ENCODE results near the gene STYK1. TPM values are rescaled to one million over a fixed set of nuclear protein-coding genes. Genes with fewer than 3 reads are reported as not detected.
A peak's percentile ranks its signal among the peaks of the same experiment; 100 is the strongest.

Gene STYK1, protein sequence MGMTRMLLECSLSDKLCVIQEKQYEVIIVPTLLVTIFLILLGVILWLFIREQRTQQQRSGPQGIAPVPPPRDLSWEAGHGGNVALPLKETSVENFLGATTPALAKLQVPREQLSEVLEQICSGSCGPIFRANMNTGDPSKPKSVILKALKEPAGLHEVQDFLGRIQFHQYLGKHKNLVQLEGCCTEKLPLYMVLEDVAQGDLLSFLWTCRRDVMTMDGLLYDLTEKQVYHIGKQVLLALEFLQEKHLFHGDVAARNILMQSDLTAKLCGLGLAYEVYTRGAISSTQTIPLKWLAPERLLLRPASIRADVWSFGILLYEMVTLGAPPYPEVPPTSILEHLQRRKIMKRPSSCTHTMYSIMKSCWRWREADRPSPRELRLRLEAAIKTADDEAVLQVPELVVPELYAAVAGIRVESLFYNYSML
- total RNA-seq, result 10 to 100 TPM in 3 of 5 donors, 1 to 10 TPM in 2; 2.3 to 23.7 (median 12.0) TPM
- polyA plus RNA-seq, result 1 to 10 TPM; 2.5 to 4.4 (median 4.3) TPM
- long read RNA-seq, donor 1, result 0 reads
- long read RNA-seq, donor 2, partial matches to known transcripts, result 0 of 1 reads
- long read RNA-seq, donor 2, other reads (novel, unspliced or antisense), result 0 of 1 reads
- long read RNA-seq, donor 3, result 0 reads
- long read RNA-seq, donor 4, result 0 reads
- long read RNA-seq, donor 5, result 0 reads
- long read RNA-seq, donor 6, result 0 reads
- long read RNA-seq, donor 7, result 0 reads
- long read RNA-seq, donor 8, partial matches to known transcripts, result 0 of 1 reads
- long read RNA-seq, donor 8, other reads (novel, unspliced or antisense), result 0 of 1 reads
- long read RNA-seq, donor 9, result 0 reads
- long read RNA-seq, donor 10, result 0 reads

DNA sequence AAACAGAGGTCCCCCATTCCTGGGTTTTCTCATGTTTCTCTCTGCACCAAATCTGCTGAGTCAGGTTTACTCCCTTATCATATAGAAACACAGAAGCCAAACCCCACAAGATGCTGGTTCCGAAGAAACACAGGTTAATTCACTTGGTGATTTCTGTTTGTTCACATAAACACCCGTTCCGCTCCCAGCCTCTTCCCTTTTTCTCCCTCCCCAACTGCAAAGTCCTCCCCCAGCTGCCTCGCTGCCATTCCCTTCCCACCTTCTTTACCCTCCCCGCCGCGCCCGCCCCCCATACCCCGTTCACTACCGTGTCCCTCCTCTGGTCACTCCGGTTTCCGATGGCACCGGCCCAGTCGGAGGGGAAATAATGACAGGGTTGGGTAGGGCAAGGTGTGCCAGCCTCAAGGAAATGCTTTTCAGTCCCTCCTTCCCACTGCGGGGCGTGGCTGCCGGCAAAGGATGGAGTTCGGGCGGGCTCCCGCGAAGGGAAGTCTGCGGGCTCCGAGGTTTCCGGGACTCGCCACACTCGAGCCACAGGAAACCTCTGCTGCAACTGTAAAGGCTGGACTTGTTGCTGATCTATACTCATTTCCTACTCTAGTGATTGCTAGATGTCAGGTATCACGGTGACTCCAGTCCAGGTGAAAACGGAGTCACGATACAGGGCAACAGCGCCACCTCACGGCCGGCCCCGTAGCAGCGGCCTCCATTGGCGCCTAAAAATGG is at the start of gene STYK1:
STYK1 (minus strand) TSS at position 394 of the 726 bp plus-strand sequence. CDS start 39,434 bp downstream, outside the sequence.
- TF ChIP-seq POLR2A (IDR thresholded peaks at IDR 0.05) (no peak), EP300 (IDR thresholded peaks at IDR 0.05) (no peak), POLR2AphosphoS5 (IDR thresholded peaks at IDR 0.05) (peak in 2 of 3 donors; percentile 76 to 77)
- TF ChIP-seq, protein P1, sequence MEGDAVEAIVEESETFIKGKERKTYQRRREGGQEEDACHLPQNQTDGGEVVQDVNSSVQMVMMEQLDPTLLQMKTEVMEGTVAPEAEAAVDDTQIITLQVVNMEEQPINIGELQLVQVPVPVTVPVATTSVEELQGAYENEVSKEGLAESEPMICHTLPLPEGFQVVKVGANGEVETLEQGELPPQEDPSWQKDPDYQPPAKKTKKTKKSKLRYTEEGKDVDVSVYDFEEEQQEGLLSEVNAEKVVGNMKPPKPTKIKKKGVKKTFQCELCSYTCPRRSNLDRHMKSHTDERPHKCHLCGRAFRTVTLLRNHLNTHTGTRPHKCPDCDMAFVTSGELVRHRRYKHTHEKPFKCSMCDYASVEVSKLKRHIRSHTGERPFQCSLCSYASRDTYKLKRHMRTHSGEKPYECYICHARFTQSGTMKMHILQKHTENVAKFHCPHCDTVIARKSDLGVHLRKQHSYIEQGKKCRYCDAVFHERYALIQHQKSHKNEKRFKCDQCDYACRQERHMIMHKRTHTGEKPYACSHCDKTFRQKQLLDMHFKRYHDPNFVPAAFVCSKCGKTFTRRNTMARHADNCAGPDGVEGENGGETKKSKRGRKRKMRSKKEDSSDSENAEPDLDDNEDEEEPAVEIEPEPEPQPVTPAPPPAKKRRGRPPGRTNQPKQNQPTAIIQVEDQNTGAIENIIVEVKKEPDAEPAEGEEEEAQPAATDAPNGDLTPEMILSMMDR (IDR thresholded peaks at IDR 0.05), result peak in 5 of 7 experiments; percentile 73 to 93 (median 89)
- peak; percentile 85 to 90 for DNase-seq
- Histone ChIP-seq H3K27ac (peak within 1 kb of the TSS; percentile 79 to 97 (median 89)), H3K36me3 (no peaks in the 10 kb centered on the region), H3K27me3 (peaks cover 0 to 16% (median 3%) of the 10 kb centered on the region in 3 donors), H3K4me1 (peaks cover 0 to 27% (median 16%) of the 10 kb centered on the region in 4 donors), H3K9me3 (no peaks in the 10 kb centered on the region), H3K4me3 (peak within 1 kb of the TSS; percentile 39 to 64 (median 53))
- intact Hi-C loops (cut with DNase I; ENCODE audit: low total_unique reads), result loop anchor here (10.0 kb wide), 1 partner anchor 319 kb away; no protein-coding TSS in a partner anchor
- WGBS, 5 donors, result 1 to 2% (median 1%) methylated on average over 29 to 35 of the region's 35 CpGs

DNA sequence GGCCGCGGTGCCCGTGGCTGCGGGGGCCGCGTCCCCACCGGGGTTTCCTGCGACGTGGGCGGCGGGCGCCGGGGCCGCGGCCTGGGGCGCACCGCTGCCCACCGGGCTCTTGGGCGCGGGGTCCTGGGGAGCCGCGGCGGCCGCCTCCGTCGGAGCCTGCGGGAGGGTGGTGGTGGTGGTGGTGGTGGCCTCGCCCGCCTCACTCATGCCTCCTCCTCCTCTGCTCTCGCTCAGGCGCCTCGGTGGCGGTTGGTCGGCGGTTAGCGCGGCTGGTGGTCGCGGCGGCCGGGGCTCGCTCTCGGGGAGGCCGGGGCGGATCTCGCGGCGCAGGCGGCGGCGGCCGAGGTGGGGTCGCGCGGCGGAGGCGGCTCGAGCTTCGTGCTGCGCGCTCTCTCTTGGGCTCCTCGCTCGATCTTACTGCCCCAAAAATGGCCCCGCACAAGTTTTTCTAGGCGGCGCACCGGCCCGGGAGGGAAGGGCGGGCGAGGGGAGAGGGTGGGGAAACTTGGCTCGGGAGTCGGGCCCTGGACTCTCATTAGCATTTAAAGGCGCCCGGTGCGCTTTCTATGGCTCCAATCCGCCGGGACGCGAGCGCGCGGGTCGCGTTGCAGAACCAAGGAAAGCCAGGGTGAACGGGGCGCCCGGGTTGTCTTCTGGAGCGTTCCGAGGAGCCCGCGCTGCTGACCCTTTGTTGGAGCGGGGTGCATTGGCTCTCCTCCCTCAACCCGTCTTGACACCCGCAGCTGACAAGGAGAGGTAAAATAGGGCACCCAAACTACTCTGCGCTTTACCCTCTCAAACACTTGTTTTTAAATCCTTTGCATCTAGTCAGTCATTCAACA is 49.3 kb upstream of the STYK1 start, which contains the start of gene YBX3:
YBX3 (minus strand) TSS at position 419 of the 842 bp plus-strand sequence; CDS start at position 207, 212 bp downstream.
- H3K4me3 ChIP-seq, result peak within 1 kb of the TSS; percentile 82 to 95 (median 90)
- intact Hi-C loops (cut with DNase I; ENCODE audit: low total_unique reads), result no loop called here
- DNase-seq, result peak; percentile 87 to 94
- H3K36me3 ChIP-seq, result no peaks in the 10 kb centered on the region
- H3K9me3 ChIP-seq, result no peaks in the 10 kb centered on the region
- TF ChIP-seq POLR2AphosphoS5 (IDR thresholded peaks at IDR 0.05), result peak; percentile 78 to 93 (median 81)
- no peak for TF ChIP-seq EP300 (IDR thresholded peaks at IDR 0.05)
- TF ChIP-seq, protein P1 (IDR thresholded peaks at IDR 0.05), result no peak
- H3K27me3 ChIP-seq, result no peaks in the 10 kb centered on the region
- H3K27ac ChIP-seq, result peak within 1 kb of the TSS; percentile 98 to 100 (median 98)
- 0 to 2% (median 1%) methylated on average over 32 to 95 of the region's 95 CpGs for WGBS, 5 donors
- H3K4me1 ChIP-seq, result peaks cover 30 to 49% (median 42%) of the 10 kb centered on the region in 4 donors

DNA sequence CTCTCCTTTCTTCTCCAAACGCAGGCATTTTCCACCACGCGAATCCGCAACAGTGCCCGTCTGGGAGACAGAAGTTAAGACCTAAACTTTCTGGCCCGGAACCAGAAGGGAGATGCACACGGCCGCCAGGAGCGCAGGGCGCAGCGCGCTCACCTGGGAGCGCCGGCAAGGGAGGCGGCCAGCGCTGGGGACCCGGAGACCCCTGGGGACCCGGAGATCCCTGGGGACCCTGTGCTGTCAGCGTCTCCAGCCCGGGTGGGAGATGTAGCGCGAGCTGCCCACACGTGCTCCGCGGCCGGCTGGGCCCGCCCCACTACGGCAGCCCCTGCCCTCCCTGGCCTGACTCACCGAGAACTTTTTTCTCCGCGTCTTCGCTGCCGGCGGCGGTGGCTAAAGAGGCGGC is 48.7 kb upstream of the STYK1 start:
- WGBS, 5 donors, result 0 to 1% (median 1%) methylated on average over 7 to 36 of the region's 36 CpGs

More for the DNA sequence above, 48.7 kb upstream of the STYK1 start:
- Histone ChIP-seq H3K27ac (peak overlapping the region; percentile 98 to 100 (median 98)), H3K36me3 (peaks cover 0 to 1% (median 0%) of the 10 kb centered on the region in 4 donors), H3K27me3 (no peaks in the 10 kb centered on the region), H3K4me1 (peaks cover 36 to 56% (median 47%) of the 10 kb centered on the region in 4 donors), H3K4me3 (peak overlapping the region; percentile 82 to 95 (median 90)), H3K9me3 (no peaks in the 10 kb centered on the region)
- DNase-seq, result peak; percentile 43 to 80
- TF ChIP-seq POLR2AphosphoS5 (IDR thresholded peaks at IDR 0.05), result peak in 2 of 3 donors; percentile 27 to 53
- TF ChIP-seq EP300 (IDR thresholded peaks at IDR 0.05), result no peak
- TF ChIP-seq POLR2A (IDR thresholded peaks at IDR 0.05), result no peak
- TF ChIP-seq, protein P1 (IDR thresholded peaks at IDR 0.05), result peak in 2 of 7 experiments; percentile 20 to 41
- intact Hi-C loops (cut with DNase I; ENCODE audit: low total_unique reads), result no loop called here

Data from stomach (tissue), 19 donors.